Activated CD4-positive, alpha-beta T cell treated with anti-CD3 and anti-CD28 coated beads for 4 hours (primary cell): Measurements from ENCODE around the gene CCL11.

ENCODE experiments used
- DNase-seq, 2 donors: peaks; one replicate each; pipeline ENCODE4 v3.0.0-alpha.2; 2020

The CCL11 gene

DNA sequence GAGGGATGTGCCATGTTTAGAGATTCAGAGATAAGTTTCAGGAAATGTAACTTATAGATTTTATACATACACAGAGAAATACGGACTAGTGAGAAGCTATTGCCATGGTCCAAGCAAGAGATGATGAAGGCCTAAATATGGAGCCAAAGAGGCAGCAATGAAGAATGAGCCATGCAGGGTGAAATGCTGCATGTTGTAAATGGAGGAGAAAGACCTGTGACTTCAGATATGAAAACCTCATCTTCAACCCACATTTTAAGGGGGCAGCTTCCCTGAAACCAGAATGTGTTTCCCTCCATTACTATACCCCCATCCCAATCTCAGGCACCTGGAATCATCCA, 27.6 kb upstream of the CCL11 start:
- DNase-seq, result no peak

DNA sequence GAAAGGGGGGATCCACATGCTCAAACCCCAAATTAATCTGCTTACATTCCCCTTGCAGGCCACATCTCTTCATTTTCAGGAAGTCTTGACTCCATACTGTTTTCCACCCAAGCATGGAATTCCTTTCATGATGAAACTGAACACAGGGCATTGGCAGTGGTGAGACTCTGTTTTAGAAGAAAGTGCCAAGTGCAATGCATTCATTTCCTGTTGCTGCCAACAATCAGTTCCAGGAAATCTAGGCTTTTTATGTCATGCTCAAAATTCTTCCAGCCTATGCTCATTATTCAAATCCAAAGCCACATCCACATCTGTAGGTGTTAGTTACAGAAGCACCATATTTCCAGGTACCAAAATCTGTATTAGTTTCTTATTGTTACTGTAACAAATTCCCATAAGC, 26.4 kb upstream of the CCL11 start:
- DNase-seq, result no peak

DNA sequence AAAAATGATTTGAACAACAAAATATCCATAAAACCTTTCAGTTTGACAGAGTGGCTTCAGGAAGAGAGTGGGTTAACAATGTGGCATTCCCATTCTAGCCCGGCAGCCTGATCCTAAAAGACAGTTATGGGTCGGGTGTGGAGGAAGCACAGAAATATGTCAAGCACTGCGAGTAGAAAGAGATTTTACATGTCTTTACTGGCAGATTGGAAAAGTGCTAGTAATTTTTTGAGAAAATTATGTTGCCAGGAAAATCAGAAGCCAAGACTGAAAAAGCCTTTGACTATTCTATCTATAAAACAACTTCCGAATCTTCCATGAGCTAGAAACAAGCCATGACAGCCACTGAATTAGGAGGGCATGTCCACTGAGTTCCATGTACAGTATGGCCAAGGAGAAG, 24.7 kb upstream of the CCL11 start:
- no peak for DNase-seq

DNA sequence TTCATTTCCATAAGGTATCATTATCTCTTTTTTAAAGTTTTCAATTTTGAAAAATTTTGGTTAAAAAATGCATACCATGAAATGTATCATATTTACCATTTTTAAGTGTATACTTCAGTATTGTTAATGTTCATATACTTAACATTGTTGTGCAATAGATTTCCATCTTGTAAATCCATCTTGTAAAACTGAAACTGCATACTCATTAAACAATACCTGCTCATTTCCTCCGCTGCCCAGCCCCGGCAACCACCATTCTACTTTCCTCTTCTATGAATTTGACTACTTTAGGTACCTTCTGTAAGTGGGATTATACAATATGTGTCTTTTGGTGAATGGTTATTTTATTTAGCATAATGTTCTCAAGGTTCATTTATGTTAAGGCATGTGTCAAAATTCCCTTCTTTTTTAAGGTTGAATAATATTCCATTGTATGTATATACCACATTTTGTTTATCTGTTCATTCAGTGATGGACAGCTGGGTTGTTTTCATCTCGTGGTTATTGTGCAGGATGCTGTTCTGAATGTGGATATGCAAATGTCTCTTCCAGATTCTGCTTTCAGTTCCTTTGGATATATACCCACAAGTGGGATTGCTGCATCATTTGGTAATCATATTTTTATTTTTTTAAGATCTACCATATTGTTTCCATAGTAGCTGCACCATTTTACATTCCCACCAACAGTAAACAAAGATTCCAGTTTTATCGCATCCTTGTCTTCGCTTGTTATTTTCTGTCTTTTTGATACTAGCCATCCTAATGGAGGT, 23.8 kb upstream of the CCL11 start:
- no peak for DNase-seq

DNA sequence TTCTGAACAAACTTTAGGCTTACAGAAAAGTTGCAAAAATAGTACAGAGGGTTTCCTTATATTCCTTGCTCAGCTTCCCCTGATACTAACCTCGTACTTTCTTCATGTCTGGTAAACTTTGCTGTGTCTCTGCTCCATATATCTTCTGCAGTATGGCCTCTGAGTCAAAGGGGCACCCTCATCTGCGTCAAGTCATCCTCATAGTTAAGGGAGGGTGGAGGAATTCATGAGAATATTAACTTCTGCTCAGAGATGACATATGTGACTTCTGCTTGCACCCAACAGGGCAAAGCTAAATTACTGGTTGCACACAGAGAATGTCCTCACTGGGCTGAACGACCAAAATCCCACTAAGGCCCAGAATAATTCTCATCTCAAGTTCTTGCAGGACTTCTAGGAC, 19.8 kb upstream of the CCL11 start:
- no peak for DNase-seq

DNA sequence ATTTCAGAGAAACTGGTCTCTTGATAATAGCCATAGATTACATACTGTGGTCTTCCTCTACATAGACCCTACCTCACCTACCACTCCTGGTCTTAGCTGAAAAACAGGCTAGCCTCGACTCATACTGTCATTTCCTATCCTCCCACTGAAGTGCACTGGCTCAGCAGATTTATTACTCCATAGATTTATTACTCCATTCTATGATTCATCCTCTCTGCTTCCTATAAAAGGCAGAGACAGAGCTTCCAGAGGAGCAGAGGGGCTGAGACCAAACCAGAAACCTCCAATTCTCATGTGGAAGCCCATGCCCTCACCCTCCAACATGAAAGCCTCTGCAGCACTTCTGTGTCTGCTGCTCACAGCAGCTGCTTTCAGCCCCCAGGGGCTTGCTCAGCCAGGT, 15.6 kb upstream of the CCL11 start, which contains the start of gene CCL7:
CCL7 (plus strand) TSS at position 253 of the 400 bp plus-strand sequence; CDS start at position 323, 70 bp downstream.
- no peak for DNase-seq

DNA sequence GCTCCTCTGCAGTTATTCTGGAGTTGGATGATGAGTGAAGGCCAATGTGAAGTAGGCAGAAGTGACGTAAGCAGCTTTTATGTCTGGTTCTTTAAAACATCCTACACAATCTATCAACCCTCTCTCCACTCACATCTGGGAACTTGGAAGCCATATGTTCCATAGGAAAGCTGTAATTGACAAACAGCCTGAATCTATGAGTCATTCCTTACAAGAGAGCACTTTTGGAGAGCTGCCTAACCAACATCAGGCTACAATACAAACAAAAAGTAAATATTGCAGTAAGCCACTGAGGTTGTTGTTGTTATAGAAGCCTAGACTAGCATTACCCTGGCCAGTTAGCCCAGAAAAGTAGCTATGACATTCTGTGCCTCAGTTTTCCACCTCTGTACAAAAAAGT, 9.7 kb upstream of the CCL11 start:
- no peak for DNase-seq

DNA sequence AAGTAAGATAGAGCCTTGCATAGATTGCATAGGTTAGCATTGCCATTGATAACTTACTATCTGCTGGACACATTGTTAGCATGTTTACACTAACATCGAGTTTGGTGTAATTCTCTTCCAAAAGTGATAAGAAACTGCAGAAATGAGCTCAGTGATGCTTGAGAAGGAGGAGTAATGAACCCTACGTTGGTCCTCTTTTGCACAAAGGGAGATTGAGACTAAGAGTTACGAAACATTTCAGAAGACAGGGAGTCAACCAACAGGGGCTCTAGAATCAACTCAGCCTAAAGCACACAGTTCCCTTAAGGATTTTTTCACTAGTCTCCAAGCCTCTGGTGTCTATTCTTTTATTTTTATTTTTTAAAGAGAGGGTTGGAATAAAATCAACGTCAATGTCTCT, 8.7 kb upstream of the CCL11 start:
- no peak for DNase-seq

DNA sequence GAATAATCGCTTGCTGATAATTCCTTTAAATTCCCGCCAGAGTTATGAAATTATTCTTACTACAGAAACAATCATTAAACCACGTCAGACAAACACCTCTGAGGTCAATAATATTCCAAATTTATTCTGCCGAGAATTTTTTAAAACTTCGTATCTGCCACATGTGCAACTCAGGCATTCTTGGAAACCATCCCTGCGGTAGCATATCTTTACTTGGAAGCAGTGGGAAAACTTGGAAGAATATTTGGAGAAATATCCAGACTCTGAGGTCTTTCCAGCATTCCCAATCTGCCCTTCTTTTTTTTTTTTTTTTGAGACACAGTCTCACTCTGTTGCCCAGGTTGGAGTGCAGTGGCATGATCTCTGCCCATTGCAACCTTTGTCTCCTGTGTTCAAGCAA, 2.0 kb upstream of the CCL11 start:
- DNase-seq, result no peak

DNA sequence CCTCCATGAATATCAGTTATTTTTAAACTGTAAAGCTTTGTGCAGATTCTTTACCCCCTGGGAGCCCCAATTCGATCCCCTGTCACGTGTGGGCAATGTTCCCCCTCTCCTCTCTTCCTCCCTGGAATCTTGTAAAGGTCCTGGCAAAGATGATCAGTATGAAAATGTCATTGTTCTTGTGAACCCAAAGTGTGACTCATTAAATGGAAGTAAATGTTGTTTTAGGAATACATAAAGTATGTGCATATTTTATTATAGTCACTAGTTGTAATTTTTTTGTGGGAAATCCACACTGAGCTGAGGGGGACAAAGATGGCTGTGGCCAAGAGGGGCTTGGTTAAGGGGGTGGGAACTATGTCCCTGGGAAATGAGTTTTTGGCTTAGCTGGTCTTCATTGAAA, 2.3 kb downstream of the CCL11 start:
- no peak for DNase-seq

DNA sequence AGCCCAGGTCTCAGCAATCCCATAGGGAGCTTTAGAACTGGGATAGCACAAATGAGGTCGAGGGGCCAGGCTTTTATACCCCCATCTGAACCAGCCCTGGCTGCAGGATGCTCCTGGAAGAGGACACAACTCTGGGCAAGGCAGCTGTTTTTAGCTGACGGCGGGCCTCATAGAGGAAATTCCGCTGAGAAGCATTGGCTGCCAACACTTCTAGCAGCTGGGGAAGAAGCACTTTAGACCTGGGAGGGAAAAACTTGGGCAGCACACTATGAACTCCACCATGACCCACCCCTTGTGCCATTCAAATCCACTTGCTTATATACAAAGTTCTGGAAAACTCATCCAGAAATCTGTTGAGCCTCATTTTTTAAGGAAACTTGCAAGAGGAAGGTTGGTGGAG, 5.0 kb downstream of the CCL11 start:
- no peak for DNase-seq

DNA sequence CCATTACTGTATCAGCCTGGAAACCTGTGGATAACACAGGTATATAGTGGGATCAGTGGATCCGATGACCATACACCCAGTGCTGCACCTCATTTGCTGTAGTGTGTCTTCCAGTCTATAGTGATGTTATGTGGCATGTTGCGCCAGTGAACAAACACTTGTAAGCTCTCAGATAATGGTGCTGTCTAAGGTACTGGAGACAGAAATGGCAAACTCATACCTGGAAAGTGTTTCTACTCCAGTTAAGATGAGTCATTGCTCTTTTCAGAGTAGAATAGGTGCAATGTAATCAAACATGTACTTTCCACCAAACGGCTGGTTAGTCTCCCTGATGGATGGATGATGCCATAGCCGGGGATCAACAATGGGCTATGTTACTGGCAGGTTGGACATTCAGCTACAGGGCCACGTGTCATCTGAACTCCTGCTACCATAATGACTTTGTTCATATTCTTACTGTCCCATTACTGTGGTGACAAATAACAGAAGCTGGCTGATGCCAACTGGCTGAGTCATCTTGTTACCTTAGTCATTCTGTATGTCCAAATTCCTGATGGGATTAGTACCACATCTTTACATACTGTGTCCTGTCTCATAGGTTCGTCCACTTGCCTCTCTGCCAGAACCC, 6.3 kb downstream of the CCL11 start:
- no peak for DNase-seq

DNA sequence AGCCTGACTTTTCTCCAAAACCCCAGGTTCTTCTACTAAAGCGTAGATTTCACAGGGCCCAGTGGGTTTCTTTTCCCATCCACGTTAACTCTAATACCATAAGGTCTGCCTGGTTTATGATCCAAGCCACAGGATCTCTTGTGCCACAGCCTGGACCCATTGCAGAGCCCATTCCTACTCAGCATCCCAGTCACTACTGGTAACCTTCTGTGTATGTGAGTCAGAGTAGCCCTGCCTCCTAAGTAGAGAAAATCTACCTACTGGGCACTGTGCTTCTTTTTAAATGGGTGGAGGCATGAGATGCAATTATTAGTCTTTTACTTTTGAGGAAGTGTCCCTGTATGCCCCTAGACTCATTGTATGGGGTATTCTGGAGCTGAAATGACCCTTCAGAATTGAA, 13.5 kb downstream of the CCL11 start:
- DNase-seq, result no peak

DNA sequence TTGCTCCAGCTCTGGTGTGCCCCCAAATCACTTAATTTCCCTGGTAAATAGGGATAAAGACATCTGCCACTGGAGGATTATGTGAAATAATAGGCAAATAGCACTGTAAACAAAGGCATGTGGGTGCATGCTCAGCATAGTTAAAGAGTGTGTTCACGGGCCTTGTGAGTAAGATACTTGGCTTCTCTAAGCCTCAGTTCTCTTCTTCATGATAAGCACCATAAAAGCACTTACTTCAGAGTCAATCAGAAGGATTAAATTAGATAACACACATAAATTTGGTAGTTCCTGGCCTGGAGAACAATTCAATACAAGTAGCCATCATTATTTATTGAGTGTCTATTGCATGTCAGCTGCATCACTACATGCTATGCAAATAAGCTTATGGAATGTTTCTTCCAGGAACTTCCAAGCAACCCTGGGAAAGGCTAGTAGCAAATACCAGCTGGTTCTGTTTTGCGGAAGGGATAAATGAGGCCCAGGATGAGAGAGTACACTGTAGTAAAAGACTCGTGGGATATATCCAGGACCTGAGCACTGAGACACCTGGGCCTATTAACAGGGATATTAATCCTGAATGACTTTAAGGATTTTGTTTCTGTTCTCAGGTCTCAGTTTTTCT, 14.5 kb downstream of the CCL11 start:
- no peak for DNase-seq

DNA sequence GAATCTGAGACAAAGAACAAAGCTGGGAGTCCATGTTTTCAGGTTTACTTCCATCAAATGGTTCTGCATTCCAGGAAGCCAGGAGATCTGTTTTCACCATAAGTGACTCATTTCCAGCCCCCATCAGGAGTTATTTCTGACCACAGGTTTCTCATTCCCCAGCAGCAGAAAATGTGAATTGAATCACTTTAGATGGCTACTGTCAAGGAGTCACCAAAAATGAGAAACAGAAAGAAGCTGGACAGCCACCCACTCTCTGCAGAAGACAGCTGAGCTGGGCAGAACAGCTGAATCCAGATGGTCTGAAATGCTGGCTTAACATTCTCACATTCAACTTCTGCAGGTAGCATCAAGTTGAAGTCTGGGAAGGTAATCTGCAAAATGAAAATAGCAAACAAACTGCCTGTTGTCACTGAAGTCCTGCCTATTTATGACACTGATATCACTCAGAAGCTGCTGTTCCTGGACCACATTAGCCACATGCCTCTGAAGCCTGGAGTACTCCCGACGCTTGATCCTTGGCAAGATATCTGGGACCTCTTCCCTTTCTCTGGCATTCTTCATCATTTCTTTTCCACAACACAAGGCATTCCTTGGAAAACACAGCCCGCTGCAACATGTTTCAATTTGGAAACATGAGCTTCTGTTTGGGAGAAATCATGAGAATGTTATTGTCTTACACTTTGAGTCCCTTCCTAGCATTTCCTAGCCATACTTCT, 15.3 kb downstream of the CCL11 start:
- no peak for DNase-seq

DNA sequence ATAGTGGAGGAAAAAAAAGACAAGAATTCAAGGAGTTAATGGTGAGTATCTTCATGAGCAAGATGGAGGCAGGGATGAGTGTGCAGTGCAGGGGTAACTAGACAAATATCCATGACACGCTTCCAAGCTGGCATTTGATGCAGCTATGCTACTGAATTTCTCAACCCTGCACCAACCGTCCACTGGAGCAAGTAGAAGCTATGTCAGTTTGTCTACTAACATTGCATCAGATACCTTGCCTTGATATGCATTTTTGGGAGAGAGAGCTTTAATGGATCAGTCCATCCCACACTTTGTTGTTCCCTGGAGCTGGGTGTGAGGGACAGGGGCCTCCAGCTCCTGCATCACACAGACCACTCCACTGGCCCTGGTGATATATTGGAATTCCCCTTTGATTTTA, 16.4 kb downstream of the CCL11 start:
- DNase-seq, result no peak

DNA sequence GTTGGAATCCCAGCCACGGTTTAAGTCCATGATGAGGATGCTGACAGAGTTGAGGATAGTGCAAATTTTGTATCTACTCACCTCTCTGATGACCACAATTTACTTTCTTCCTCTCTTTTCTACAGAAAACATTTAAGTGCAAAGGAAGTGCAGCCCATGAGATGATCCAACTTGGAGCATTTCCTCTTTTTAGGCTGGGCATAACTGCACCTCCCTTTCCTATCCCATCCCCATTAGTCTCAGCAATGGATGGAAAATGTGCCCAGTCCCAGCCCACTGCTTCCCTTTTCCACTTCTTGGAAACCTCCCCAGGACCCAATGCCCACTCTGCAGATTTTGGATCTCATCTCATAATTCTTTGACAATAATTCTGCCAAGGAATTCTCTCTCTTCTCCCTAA, 17.1 kb downstream of the CCL11 start:
- DNase-seq, result no peak

DNA sequence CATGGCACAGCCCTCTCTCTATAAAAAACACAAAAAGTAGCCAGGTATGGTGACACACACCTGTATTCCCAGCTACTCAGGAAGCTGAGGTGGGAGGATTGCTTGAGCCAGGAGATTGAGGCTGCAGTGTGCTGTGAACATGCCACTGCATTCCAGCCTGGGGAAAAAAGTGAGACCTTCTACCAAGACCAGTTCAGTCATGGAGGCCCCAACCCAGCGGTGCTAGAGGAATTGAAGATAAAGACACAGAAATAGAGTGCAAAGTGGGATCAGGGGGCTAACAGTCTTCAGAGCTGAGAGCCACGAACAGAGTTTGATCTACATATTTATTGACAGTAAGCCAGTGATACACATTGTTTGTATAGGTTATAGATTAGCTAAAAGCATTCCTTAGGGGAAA, 18.1 kb downstream of the CCL11 start:
- DNase-seq, result no peak

DNA sequence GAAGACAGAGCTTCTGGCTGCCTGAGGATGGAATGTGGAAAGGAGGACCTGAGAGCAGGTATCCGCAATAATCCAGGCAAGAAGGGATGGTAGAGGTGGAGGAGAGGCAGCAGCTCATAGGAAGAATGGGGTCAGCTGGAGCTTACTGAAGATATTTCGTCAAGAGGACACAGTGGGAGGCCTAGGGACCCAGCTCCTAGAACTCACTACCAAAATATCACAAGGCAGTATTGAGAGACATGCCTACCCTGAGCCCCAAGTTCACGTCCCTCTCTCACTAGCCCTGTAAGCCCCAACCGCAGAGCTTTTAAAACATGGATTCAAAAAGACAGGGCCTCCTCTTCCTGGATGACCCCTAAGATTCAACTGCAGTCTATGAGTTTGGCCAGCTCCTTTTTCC, 19.5 kb downstream of the CCL11 start:
- DNase-seq, result no peak

DNA sequence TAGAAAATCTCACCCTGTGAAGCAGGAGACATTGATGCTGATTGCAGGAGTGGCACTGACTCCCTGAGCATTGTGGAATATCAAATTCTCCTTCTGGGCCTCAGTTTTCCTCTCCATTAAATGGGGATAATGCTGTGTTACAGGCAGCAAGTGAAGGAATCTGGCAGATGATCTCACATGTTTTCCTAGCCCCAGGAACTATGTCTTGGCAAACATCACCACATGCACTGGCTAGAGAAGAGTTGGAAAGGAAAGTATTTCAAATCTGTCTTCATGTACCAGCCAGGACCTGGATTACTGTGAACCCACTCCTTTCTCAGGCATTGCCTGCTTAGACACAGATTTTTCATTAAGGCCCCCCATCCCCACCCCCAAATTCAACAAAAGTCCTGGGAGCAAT, 20.1 kb downstream of the CCL11 start:
- DNase-seq, result no peak

DNA sequence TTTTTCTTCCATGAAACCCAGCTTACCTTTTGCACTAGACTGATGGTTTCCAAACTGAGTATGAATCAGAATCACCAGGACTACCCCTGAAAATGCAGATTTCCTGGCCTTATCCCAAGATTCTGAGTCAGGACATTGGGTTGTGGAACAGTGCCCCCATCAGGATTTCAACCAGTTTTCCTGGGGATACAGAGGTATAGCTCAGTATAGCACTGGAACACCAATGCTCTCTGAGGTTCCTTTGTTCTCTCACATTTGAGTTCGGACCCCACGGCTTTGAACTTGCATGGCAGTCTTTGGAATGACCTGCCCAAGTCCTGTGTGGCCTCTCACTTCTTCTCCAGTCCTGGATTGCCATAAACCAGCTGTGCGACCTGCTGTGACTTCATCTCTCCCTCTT, 20.9 kb downstream of the CCL11 start:
- no peak for DNase-seq

DNA sequence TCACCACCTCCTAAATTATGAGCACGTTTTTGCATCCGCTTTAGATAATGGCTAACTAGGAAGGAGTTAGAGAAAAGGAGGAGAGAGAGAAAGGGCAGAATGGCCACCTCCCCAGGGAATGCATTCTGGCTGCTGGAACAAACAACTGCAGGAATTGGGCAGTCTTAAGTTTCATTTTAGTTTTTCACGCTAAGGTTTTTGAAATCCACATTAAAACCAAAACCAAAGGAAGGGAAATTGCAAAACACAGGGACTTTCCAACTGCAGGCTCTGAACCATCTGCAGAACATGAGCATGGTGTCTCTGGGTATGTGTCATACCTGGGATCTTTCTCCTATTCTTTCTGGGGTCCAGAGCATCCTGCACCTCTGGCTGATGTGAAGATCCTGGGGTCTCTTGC, 21.6 kb downstream of the CCL11 start:
- no peak for DNase-seq

DNA sequence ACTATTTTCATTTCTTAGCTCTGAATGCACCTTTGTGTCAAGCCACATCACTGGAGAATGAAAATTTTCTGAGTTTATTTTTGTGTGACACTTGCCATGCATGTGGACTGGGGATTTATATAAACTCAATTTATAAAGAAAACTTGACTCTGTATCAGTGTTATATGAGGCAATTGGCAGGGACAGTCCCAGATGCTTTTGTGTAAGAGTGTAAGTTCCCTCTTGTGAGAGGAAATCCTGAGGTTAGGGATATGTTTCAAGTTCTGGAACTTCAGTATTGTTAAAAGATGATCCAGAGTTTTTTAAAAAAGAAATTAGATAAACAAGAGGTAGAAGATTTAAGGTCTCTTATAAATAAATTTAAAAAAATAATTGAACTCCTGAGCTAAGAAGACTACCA, 22.8 kb downstream of the CCL11 start:
- DNase-seq, result no peak

DNA sequence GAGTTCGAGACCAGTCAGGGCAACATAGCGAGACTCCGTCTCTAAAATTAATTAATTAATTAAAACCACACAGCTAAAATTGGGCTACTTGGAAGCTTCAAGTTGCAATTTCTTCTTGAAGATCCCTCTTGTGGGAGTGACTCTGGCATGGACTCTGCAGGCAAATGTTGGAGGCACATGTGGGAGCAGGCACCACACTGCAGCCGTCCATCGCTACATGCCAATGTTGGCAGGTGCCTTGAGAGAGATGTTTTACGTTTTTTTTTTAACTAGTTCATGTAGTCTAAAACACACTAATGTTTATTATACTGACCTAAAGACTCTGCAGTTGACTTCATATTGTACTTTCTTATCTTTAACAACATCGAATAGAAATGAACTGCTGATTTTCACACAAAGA, 25.7 kb downstream of the CCL11 start:
- DNase-seq, result no peak
